NK-92 treated with Interleukin-12 subunit alpha and Interleukin-12 subunit beta, amount 100 ng/mL, for 24 hours (cell line): ENCODE data around the gene CDC42EP5.

Source experiments
- DNase-seq: peaks from one replicate; lab custom pipeline; 2025; lab: John Stamatoyannopoulos, UW

Gene CDC42EP5

DNA sequence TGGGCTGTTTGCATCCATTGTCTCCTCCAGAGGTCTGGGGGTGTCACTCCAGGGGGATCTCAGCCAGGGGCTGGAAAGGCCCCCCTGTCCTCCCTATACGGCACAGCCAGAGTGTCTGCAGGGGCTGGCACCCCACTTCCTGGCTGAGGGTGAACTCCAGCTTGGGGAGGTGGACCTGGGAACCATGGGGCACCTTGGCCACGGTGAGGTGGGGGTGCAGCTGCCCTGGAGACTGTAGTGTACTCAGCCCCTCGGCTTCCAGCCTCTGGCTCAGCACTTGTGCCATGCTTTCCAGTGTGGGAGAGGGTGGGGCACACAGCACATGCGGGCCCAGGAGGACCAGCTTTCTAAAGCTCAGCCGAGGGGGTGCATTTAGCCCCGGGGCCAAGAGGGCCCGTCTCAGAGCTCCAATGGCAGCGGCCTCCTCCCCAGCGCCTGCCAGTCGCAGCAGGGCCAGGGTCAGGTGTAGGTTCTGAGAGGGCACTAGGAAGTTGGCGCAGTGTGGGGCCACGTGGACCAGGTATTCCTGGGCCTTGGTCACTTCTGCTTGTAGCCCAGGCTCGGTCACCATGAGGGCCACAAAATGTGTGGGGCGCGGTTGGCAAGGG lies 10.9 kb downstream of the CDC42EP5 start:
- DNase-seq, result no peak

GRCh38 chr19:54461613-54462012 lies 11.5 kb downstream of the CDC42EP5 start:
- no peak for DNase-seq

- no peak for DNase-seq
Measured at GRCh38 chr19:54461210-54461609, 11.9 kb downstream of the CDC42EP5 start.

GRCh38 chr19:54460230-54461005 lies 12.7 kb downstream of the CDC42EP5 start:
- DNase-seq, result no peak

DNA sequence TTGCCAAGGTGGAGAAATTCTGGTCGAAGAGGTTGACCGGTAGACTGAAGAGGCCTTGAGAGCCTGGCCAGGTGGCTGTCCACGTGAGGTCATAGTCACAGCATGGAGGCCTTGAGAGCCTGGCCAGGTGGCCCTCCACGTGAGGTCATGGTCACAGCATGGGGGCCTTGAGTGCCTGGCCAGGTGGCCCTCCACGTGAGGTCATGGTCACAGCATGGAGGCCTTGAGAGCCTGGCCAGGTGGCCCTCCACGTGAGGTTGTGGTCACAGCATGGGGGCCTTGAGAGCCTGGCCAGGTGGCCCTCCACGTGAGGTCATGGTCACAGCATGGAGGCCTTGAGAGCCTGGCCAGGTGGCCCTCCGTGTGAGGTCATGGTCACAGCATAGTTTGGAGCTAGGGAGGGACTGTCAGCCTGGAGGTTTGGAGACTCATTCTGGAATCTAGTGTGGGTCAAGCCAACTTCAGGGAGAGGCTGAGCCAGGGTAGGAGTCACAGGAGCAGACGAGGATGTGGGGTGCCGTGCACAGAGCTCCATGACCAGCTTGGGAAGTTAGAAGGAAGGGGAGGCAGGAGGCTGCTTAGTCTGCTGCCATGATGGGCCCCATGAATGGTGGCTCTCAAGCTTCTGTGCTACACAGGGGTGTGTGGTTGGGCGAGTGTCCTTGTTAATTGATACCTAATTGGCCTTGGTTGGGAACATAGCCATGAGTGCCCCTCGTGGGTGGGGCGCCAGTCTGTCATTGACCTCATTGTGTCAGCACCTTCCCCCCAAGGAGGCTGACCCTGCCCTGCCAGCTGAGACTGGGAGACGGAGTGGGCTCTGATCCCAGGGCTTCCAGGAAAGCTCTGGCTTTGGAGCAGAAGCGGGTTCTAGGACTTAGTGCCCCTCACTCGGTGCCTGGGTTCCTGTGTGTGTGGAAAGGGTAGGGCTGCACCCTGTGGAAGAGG lies 13.5 kb downstream of the CDC42EP5 start:
- no peak for DNase-seq

DNA sequence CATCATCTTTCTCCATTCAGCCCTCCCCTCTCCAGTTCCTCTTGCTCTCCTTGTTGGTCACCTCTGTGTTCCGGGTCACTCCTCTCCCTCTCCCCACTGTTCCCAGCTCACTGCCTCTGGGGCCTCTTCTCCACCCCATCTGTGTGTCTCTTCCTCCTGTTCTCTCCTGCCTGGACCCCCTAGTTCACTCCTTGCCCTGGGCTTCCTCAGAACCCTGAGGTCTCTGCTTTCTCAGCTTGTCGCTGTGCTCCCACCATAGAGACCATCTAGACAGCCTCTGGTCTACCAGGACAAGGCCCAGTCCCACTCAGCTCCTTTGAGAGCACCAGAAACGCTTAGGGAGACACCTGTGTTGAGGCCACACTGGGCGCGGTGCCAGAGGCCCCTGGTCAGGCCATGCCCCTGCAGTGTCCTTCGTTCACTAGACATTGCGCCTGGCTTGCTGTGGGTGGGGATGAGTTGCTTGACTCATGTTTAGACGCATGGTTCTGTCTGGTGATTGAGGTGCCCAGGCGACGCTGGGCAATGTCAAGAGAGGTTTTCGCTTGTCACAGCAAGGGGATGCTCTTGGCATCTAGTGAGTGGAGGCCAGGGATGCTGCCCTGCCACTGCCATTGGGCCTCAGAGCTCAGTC lies 14.3 kb downstream of the CDC42EP5 start:
- no peak for DNase-seq

GRCh38 chr19:54457773-54458647 lies 15.1 kb downstream of the CDC42EP5 start:
- no peak for DNase-seq

DNA sequence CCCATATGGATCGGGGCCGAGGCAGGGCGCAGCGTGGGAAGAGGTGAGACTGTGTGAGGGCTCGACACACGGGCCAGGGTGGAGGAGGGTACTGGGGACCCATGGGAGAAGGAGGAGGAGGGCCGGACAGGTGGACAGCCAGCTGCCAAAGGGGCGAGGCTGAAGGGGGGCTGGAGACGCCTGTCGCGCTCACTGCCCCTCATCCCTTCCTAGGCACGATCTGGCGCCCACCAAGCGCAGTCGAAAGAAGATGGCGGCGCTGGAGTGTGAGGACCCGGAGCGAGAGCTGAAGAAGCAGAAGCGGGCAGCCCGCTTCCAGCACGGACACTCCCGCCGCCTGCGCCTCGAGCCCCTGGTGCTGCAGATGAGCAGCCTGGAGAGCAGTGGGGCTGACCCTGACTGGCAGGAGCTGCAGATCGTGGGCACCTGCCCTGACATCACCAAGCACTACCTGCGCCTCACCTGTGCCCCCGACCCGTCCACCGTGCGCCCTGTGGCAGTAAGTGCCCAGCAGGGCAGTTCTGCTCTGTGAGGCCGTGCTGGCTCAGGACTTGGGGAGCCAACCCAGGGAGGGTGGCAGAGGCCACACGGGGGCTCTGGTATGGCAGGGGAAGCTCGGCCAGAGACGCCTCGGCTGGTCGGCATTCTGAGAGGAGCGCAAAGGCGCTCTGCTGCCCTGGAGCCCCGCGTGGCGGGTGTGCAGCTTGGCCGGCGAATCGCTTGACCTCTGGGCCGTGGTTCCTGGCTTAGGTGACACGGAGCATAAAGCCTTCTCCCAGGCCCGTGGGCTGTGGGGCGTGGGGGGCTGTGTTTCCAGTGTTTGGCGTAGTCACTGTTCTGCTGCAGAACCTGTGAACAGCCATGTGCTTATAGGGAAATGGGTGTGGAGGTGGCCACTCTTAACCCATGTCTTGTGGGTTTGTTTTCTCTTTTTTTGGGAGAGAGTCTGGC lies 16.4 kb downstream of the CDC42EP5 start:
- DNase-seq, result no peak

- no peak for DNase-seq
Measured at GRCh38 chr19:54455786-54456422, 17.2 kb downstream of the CDC42EP5 start.

DNA sequence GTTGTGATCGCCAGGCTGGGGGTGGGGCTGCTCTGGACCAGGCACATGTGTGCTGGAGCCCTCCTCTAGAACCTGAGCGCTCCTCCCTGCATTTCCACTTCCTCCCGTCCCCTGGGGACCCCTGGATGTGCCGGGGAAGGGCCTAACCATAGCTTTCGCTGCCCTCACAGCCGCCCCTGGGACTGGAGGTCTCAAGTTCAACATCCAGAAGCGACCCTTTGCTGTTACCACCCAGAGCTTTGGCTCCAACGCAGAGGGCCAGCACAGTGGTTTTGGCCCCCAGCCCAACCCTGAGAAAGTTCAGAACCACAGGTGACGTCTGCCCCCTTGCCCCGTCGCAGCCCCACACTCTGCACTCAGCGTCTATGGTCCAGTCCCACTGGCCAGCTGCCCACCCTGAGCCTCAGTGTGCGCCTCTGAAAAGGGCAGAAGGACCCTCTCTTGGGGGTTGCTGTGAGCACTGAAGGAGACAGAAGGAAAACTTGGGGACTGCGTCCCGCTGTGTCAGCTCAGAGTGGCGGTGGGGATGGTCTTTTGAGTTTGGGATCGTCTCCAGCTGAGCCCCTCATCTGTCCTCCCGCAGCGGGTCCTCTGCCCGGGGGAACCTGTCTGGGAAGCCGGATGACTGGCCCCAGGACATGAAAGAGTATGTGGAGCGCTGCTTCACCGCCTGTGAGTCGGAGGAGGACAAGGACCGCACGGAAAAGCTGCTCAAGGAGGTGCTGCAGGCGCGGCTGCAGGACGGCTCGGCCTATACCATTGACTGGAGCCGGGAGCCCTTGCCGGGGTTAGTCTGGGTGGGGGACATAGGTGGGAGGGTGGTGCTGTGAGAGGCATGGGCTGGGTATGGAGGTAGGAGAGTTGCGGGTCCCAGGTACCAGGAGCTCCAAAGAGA lies 18.1 kb downstream of the CDC42EP5 start:
- no peak for DNase-seq

- DNase-seq, result no peak
Measured at GRCh38 chr19:54453921-54454780, 18.9 kb downstream of the CDC42EP5 start.

DNA sequence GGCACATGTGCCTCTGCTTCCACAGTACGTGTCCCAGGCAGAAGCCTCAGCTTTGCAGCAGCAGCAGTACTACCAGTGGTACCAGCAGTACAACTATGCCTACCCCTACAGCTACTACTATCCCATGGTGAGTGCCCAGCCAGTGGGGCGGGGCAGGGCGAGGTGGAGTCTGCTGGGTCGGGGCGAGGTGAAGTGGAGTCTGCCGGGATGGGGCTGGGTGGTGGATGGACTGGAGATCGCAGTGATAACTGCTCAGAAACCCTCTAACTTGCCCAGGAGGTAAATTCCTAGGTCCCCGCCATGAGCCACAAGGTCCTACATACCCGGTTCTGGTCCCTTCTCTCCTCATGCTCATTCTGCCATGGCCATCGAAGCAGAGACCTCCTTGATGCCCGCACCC lies 20.5 kb downstream of the CDC42EP5 start:
- no peak for DNase-seq

- no peak for DNase-seq
Measured at GRCh38 chr19:54451997-54452396, 21.1 kb downstream of the CDC42EP5 start.

- no peak for DNase-seq
Measured at GRCh38 chr19:54451331-54451871, 21.7 kb downstream of the CDC42EP5 start.

- no peak for DNase-seq
Measured at GRCh38 chr19:54449701-54450069, 23.4 kb downstream of the CDC42EP5 start.

DNA sequence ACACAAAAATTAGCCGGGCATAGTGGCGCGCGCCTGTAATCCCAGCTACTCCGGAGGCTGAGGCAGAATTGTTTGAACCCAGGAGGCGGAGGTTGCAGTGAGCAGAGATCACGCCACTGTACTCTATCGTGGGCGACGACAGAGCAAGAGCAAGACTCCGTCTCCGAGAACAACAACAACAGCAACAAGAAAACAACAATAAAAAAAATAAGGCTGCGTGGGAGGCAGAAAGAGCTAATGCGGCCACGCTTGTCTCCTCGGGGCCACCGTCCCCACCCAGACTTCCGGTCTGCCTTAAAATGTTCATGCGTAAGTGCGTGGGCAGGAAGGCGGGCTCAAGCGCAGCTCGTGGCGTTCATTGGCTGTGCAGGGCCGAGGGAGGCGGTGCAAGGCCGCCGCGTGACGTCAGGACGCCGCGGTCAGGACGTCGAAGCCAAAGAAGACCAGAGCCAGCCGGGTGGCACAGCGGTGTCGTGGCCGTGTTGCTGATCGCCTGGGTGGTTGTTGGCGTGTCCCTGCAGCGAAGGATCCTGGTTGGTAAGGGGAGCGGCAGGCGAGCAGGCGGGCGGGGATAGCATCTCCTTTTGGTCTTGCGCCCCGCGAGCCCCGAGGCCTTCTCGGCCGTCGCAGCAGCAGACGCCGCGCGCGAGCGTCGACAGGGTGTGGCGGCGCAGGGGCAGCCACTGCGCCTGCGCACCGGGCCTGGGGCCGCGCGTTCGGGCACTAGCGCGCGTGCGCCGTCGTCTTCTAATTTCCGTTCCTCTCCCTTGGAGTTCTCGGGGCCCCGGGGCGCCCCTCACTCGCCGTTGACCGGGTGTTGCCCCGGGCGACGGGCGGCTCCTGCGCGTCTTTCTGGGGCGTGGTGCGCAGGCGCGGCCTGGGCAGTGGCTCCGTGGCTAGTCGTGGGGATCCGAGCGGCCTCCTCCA lies 24.1 kb downstream of the CDC42EP5 start, which contains the start of gene LENG8:
Gene LENG8 (plus strand): TSS at position 426 of the 927 bp plus-strand sequence. CDS start 2,146 bp downstream, outside the sequence.
- peak; percentile 96 for DNase-seq
